Astrocyte of the spinal cord (primary cell): ENCODE data around the gene IQSEC2.

Experiments
- DNase-seq: peaks from one replicate; pipeline ENCODE4 v3.0.0; 2011; ENCODE audit warnings: low read depth, low spot score
- H3K4me3 ChIP-seq: 2 replicates; pipeline ENCODE4 v1.5.1; 2011; ENCODE audit warnings: low read depth, mild to moderate bottlenecking, low read length, moderate library complexity
- in situ Hi-C: cut with HindIII; loops from 2 replicates; pipeline ENCODE4 v1.10.0; 2017; ENCODE audit warnings: low sequenced_read_pairs
- TF ChIP-seq, protein P1 (sequence below): IDR thresholded peaks from 2 replicates; pipeline ENCODE4 v1.5.1; 2012; ENCODE audit warnings: low read depth, mild to moderate bottlenecking, low read length, inconsistent platforms

Gene IQSEC2

DNA sequence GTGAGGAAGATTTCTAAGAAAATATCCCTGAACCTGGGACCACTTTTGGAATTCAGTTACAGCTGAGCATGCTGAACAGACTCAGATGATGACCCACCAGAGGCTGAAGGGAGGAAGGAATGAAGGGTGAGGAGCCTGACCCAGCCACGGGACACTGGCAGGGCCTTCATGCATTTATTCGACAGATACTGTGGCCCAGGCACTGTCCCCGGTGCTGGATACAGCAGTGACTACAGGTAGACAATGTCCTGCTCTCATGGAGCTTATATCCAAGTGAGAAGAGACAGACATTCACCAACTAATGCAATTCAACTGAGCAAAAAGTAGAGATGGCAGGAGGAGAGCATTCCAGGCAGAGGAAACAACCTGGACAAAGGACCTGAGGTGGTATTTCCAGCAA, 2.2 kb upstream of the IQSEC2 start:
- no peak overlapping the region for H3K4me3 ChIP-seq
- no peak for DNase-seq
- TF ChIP-seq, protein P1, sequence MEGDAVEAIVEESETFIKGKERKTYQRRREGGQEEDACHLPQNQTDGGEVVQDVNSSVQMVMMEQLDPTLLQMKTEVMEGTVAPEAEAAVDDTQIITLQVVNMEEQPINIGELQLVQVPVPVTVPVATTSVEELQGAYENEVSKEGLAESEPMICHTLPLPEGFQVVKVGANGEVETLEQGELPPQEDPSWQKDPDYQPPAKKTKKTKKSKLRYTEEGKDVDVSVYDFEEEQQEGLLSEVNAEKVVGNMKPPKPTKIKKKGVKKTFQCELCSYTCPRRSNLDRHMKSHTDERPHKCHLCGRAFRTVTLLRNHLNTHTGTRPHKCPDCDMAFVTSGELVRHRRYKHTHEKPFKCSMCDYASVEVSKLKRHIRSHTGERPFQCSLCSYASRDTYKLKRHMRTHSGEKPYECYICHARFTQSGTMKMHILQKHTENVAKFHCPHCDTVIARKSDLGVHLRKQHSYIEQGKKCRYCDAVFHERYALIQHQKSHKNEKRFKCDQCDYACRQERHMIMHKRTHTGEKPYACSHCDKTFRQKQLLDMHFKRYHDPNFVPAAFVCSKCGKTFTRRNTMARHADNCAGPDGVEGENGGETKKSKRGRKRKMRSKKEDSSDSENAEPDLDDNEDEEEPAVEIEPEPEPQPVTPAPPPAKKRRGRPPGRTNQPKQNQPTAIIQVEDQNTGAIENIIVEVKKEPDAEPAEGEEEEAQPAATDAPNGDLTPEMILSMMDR, result no peak
- in situ Hi-C loops, result no loop called here

DNA sequence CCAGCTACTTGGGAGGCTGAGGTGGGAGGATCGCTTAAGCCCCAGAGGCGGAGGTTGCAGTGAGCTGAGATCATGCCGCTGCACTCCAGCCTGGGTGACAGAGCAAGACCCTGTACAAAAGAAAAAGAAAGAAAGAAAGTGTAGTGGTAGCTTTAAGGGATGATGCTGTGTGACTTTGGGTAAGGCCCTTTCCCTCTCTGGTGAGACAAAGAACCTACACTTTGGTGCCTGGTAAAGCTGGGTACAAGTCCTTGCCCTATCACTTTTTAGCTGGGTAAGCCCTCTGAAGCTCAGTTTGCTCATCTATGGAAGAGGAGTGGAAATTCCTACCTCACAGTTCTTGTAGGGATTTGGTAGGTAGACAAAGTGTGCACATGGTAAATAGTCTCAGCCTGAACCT, 1.7 kb upstream of the IQSEC2 start:
- DNase-seq, result no peak
- H3K4me3 ChIP-seq, result no peak overlapping the region
- TF ChIP-seq, protein P1, result no peak
- in situ Hi-C loops, result no loop called here

DNA sequence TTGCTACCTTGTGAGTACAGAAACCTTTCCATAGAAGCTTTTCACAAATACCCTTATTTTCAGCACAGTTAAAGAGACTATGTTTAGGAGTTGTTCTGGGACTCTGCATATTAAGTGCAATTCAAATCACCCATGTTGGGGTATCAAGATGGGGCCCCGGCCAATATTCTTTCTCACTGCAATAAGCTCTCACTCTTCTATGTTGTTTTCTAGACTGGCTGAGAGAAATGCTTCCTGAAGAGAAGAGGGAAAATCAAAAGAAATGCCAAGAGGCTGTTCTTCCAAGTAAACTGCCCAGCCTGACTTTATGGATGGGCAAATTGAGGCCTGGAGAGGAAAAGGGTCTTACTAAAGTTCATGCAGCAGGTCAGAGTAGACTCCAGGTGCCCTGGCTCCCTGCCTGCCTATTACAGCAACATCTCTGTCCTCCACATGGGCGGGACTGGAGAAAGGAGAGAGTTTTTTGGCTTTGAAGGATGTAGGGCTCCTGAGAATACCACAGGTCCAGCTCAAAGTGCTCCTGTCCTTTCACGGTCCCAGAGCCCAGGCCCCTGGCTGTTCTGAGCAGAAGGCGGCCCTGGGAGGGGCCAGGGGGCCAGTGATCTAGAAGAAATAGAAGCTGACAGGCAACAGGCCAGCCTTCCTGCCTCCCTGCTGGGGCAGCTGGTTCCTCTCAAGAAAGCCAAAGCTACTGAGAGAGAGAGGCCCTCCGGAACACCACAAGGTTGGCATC, 745 bp upstream of the IQSEC2 start:
- TF ChIP-seq, protein P1, result no peak
- peak; percentile 22 for DNase-seq
- H3K4me3 ChIP-seq, result no peak overlapping the region
- in situ Hi-C loops, result no loop called here

DNA sequence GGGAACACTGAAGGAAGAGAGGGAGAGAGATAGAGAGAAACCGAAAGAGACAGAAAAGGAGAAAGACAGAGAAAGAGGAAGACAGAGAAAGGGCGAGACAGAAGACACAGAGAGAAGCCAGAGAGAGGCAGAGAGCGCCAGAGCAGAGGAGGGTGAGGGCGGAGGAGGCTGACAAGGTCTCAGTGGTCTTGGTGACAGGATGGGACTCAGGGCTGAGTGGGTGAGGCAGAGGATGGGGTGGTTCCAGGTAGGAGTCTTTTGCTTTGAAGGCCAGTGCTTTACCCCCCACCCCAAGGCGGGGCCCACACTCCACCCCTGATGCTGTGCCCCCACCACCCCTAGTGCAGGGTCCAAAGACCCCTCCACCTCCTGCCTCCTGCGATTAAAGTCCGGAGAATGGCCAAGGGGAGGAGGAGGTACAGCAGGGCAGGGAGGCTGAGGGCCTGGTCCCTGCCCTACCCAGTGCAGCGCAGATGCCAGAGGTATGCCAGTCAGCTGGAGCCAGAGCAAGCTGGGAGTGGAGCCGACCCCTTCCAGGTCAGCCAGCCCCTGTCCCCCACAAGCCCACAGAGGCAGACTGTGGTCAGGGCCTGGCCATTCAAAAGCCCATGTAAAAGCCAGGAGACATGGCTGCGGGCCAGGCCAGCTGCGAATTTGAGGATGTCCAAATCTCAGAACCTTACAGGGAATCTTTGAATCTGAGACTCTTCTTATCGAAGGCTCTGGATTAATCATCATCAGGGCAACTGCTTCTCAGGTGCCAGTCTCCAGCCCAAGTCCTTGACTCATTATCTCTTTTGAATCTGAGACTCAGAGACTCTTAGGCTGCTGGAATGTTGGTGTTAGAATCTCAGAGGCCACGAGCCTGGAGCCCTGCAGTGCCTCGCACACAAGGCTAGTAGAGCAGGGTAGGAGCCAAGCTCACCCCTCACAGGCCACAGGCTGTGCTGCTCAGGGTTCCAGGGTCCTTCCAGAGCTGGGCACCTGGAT, 758 bp downstream of the IQSEC2 start:
- peak; percentile 36 for DNase-seq
- H3K4me3 ChIP-seq, result peak overlapping the region; percentile 33
- TF ChIP-seq, protein P1, result no peak
- in situ Hi-C loops, result no loop called here

DNA sequence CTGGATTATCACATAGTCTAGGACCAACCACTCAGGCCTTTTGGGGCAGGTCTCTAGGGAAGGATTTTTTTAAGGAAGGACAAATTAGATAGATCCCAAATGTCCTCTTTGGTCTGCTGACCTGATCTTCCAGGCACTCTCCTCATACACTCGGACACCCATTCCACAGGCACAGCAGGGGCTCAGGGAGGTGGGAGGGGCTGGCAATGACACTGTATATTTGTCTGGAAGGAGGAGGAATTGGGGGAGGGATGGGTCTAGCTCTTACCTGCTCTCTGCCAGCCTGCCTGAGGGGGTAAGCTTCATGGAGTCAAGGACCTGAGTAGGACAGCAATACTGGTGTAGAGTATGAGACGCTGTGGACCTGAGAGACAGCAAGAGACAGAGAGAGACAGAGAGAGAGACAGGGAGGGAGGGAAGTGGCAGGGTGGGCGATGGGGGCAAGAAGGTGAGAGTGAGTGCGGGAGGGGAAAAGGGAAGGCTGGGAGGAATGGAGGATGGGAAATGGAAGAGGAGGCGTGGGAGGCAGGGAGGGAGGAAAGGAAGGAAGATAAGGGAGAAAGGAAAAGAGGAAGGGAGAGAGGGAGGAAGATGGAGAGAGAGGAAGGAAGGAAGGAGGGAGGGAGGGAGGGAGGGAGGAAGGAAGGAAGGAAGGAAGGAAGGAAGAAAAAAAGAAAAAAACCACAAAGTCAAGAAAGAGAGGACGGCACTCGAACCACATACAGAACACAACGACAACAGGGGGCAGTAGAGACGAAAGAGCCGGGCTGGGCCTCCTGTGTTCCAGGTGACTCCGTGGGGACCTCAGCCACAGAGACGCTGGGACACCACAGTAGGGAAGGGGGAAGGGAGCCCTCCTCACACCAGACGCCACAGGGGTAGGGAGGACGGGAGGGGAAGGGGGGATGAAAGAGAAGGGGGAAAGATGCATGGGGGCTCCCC, 1.8 kb downstream of the IQSEC2 start:
- in situ Hi-C loops, result no loop called here
- peak overlapping the region; percentile 12 for H3K4me3 ChIP-seq
- DNase-seq, result no peak
- TF ChIP-seq, protein P1, result peak; percentile 19
